AG10803 (cell line): ENCODE data around the gene PAQR4.
A peak's percentile ranks its signal among the peaks of the same experiment; 100 is the strongest.

Source experiments
- DNase-seq: peaks from one replicate; pipeline ENCODE4 v3.0.0; 2010; ENCODE audit warnings: low read depth
- H3K4me3 ChIP-seq: 2 replicates; pipeline ENCODE4 v1.5.1; 2011; ENCODE audit warnings: mild to moderate bottlenecking, low read length, control low read depth
- TF ChIP-seq, protein P1 (sequence below): conservative IDR thresholded peaks from 2 replicates; pipeline ENCODE4 v1.5.1; 2011; ENCODE audit warnings: mild to moderate bottlenecking, low read length, control low read depth, inconsistent platforms

PAQR4 gene

DNA sequence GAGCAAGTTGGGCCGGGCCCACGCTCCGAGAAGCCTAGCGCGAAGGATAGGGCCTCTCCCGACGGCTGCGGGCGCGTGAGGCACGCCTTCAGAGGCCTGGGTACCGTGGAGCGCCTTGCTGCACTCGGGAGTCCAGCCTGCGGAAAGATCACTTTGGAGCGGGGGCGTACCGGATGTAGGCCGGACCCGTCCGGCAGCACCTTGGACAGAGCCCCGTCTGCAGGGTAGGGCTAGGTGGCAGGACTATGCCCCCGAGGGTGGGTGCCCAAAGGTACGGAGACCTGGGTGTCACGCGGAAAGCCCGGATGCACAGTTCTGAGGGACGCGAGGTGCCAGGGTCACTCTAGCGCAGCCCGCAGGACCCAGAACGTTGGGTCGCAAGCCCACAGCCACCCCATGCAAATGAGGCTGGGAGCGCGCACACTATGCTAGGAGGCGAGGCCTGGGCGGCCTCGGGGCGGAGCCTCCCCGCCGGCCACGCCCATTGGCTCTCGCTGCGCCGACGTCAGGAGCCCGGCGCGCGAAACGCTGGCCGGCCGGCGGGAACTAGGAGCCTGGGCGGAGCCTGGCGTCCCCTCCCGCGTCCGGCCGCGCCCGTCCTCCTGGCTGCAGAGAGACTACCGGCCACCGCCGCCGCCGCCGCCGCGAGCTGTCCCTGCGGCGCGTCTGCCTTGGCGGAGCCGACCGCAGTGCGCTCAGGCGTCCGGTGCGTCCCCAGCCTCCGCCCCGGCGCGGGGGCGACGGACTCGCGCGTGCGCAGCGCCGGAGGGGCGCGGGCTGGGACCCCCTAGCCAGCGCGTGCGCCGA is at the start of gene PAQR4:
TSS of gene PAQR4 (plus strand) at position 611 of the 807 bp plus-strand sequence. CDS start 327 bp downstream, outside the sequence.
- TF ChIP-seq, protein P1, sequence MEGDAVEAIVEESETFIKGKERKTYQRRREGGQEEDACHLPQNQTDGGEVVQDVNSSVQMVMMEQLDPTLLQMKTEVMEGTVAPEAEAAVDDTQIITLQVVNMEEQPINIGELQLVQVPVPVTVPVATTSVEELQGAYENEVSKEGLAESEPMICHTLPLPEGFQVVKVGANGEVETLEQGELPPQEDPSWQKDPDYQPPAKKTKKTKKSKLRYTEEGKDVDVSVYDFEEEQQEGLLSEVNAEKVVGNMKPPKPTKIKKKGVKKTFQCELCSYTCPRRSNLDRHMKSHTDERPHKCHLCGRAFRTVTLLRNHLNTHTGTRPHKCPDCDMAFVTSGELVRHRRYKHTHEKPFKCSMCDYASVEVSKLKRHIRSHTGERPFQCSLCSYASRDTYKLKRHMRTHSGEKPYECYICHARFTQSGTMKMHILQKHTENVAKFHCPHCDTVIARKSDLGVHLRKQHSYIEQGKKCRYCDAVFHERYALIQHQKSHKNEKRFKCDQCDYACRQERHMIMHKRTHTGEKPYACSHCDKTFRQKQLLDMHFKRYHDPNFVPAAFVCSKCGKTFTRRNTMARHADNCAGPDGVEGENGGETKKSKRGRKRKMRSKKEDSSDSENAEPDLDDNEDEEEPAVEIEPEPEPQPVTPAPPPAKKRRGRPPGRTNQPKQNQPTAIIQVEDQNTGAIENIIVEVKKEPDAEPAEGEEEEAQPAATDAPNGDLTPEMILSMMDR = no peak
- peak within 1 kb of the TSS; percentile 56 for H3K4me3 ChIP-seq
- DNase-seq = peak; percentile 79

DNA sequence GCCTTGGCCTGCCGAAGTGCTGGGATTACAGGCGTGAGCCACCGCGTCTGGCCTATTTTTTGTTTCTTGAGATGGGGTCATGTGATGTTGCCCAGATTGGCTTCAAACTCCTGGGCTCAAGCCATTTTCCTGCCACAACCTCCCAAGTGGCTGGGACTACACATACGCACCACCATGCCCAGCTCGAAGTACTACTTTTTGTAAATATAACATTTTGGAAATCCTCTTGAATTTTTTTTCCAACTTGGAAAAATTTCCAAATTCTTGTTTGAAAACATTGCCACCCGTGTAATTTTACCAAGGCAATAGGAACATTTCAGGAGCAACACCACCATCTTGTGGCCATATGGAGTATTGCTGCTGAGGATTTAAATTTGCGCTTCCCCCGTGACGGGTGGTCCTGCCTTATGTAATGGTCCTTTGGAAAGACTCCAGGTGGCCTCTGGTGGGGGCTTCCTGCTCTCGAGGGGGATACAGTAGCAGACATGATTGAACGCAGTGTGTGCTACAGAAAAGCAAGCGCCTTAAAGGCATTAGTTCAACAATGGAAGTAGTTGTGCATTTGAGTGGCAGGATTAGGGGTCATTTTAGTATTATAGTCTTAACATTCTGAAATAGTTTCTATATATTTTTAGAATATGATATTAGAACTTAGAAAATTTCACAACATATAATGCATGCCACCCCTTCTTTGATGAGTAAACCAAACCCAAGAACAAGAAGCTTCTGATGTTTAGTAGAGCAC is 49.5 kb upstream of the PAQR4 start:
- peak; percentile 71 for DNase-seq
- H3K4me3 ChIP-seq = no peak overlapping the region
- TF ChIP-seq, protein P1 = peak; percentile 84

DNA sequence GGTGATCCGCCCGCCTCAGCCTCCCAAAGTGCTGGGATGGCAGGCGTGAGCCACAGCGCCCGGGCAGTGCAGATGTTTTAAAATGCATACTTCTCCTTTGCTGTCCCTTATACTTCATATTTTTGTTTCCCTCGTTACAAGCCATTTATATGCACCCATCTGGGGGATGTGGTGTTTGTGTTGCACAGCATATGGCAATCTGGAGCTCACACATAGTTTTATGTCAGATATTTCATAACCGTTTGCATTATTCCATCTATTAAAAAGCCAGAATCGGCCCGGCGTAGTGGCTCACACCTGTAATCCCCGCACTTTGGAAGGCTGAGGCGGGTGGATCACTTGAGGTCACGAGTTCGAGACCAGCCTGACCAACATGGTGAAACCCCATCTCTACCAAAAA is 45.7 kb upstream of the PAQR4 start:
- no peak for DNase-seq
- H3K4me3 ChIP-seq = no peak overlapping the region
- TF ChIP-seq, protein P1 = no peak

- DNase-seq = no peak
- H3K4me3 ChIP-seq = no peak overlapping the region
- TF ChIP-seq, protein P1 = no peak
Observed at GRCh38 chr16:2924901-2925755, 44.0 kb upstream of the PAQR4 start.

DNA sequence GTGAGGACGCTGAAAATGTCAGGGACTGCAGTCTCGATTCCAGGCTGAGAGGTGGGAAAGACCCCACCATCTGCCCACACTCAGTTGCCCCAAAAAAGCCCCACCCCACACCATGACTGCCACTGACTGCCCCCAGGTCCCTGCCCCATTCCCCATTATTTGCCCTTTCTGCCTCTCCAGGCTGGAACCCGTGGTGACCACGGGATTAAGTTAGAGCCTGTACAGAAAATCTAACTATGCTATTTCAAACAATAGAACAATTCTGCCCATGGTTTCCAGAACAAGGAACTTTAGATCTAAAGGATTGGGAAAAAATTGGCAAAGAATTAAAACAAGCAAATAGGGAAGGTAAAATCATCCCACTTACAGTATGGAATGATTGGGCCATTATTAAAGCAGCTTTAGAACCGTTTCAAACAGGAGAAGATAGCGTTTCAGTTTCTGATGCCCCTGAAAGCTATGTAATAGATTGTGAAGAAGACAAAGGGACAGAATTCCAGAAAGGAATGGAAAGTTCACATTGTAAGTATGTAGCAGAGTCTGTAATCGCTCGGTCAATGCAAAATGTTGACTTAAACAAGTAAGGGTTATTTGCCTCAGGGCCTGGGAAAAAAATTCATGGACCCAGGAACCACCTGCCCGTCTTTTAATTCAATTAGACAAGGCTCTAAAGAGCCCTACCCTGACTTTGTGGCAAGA is 43.0 kb upstream of the PAQR4 start:
- TF ChIP-seq, protein P1 = no peak
- DNase-seq = no peak
- H3K4me3 ChIP-seq = no peak overlapping the region

- peak overlapping the region; percentile 46 for H3K4me3 ChIP-seq
- no peak for DNase-seq
- TF ChIP-seq, protein P1 = no peak
Observed at GRCh38 chr16:2926650-2926999, 42.5 kb upstream of the PAQR4 start.
